SK-N-MC (cell line): ENCODE data around the gene THSD8.

Experiments
- DNase-seq: peaks from one replicate; pipeline ENCODE4 v3.0.0-alpha.2; 2011; ENCODE audit warnings: low read depth, low spot score
- H3K27ac ChIP-seq: fragments of 200-600 bp; sonication (generic); 2 replicates; pipeline ENCODE4 v1.5.1; 2016; ENCODE audit warnings: mixed run types
- H3K36me3 ChIP-seq: fragments of 200-600 bp; sonication (generic); 2 replicates; pipeline ENCODE4 v1.6.1; 2017; ENCODE audit warnings: antibody characterized with exemption, low read length, mixed read lengths; ENCODE audit not compliant: insufficient read depth
- H3K4me3 ChIP-seq: fragments of 200-600 bp; sonication (generic); 2 replicates; pipeline ENCODE4 v1.5.1; 2016
- H3K9ac ChIP-seq: fragments of 200-600 bp; sonication (generic); 2 replicates; pipeline ENCODE4 v1.8.0; 2017; ENCODE audit warnings: mixed run types, mixed read lengths; ENCODE audit not compliant: insufficient read length
- H3K9me3 ChIP-seq: fragments of 200-600 bp; sonication (generic); 2 replicates; pipeline ENCODE4 v1.6.1; 2017; ENCODE audit warnings: low read depth, mild to moderate bottlenecking, antibody characterized with exemption, low read length, moderate library complexity, mixed read lengths
- EZH2 ChIP-seq: fragments of 200-600 bp; sonication (generic); IDR thresholded peaks from one replicate; pipeline ENCODE4 v1.6.1; 2017; ENCODE audit warnings: antibody characterized with exemption
- FOXP2 ChIP-seq: optimal IDR thresholded peaks from 2 replicates; pipeline ENCODE3; 2011; ENCODE audit warnings: mild to moderate bottlenecking, moderate library complexity; ENCODE audit not compliant: insufficient read depth; ENCODE audit errors: extremely low read length, control extremely low read depth
- POLR2AphosphoS5 ChIP-seq: IDR thresholded peaks from 2 replicates; pipeline ENCODE4 v1.6.1; 2012; ENCODE audit warnings: mild to moderate bottlenecking, low read depth, low read length, borderline replicate concordance

Gene THSD8

GRCh38 chr19:12825254-12826131, 23.6 kb downstream of the THSD8 start:
- Histone ChIP-seq H3K36me3 (no peaks in the 10 kb centered on the region), H3K9ac (no peak overlapping the region), H3K9me3 (no peaks in the 10 kb centered on the region), H3K27ac (no peak overlapping the region), H3K4me3 (peak overlapping the region; percentile 63)
- TF ChIP-seq FOXP2 (no peak), POLR2AphosphoS5 (no peak), EZH2 (no peak)
- no peak for DNase-seq

DNA sequence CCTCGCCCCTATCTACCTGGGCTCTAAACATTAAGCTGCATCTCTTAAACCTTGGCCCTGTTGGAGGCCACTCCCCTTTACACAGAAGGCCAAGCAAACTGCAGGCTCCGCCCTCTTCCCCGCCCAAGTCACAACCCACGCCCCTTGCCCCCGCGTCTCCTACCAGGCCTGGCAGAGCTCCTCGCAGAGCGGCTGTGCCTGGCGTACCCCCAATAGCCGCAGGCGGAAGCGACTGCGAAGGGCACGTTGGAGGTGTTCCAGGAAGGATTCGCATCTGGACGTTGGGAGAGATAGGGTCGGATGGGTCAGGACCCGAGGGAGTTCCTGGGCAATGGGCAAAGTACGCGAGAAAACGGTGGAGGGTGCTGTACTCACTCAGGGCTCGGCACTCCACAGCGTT, 26.6 kb downstream of the THSD8 start:
- no peaks in the 10 kb centered on the region for H3K9me3 ChIP-seq
- H3K9ac ChIP-seq, result no peak overlapping the region
- no peaks in the 10 kb centered on the region for H3K36me3 ChIP-seq
- TF ChIP-seq POLR2AphosphoS5 (no peak), EZH2 (no peak), FOXP2 (no peak)
- peak overlapping the region; percentile 22; the same call in 1 of the 2 replicates for H3K4me3 ChIP-seq
- no peak overlapping the region for H3K27ac ChIP-seq
- DNase-seq, result no peak

DNA sequence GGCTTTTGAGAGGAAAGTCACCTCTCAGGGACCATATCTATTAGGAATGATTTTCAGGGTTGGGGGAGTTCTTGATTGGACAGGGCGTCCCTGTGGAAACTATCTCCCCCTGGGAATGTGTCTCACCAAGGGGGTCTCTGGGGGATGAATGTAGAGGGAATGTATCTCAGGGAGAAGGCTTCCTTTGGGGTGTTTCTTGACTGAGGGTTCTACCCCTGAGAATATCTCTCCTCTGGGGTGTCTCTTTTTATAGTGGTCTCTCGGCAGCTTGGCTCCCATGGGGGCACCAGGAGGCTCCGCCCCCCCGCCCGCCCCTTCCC, 31.5 kb downstream of the THSD8 start:
- Histone ChIP-seq H3K4me3 (peak overlapping the region; percentile 37), H3K27ac (no peak overlapping the region), H3K9ac (no peak overlapping the region), H3K36me3 (no peaks in the 10 kb centered on the region), H3K9me3 (no peaks in the 10 kb centered on the region)
- no peak for DNase-seq
- TF ChIP-seq EZH2, result no peak
- no peak for TF ChIP-seq FOXP2
- TF ChIP-seq POLR2AphosphoS5, result no peak

- Histone ChIP-seq H3K4me3 (peak overlapping the region; percentile 80), H3K27ac (no peak overlapping the region), H3K9ac (no peak overlapping the region)
Observed at GRCh38 chr19:12833738-12834565, 32.1 kb downstream of the THSD8 start.

DNA sequence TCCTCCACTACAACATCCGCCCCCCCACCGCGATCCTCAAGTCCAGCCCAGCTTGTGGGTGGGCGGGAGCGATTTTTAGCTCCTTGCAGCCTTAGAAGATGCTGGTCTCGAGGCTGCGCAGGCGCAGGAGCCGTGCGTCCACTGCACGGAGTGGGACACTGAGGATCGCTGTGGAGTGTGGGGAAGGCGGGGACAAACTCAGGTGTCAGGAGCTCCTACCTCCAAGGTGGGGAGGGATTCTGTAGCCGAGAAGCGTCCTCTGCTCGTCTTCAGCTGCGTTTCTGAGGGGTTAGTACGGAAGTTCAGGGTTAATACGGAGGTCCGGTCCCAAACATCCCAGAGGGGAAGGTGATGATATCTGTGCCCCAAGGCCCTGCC, 32.7 kb downstream of the THSD8 start, which contains the start of gene RTBDN:
TSS of gene RTBDN (minus strand) at position 14 of the 378 bp plus-strand sequence. CDS start 4,600 bp downstream, outside the sequence.
- no peak for TF ChIP-seq EZH2
- no peak for TF ChIP-seq POLR2AphosphoS5
- no peak for TF ChIP-seq FOXP2
- Histone ChIP-seq H3K9ac (no peak within 1 kb of the TSS), H3K36me3 (no peaks in the 10 kb centered on the region), H3K4me3 (peak within 1 kb of the TSS; percentile 80), H3K27ac (no peak within 1 kb of the TSS), H3K9me3 (no peaks in the 10 kb centered on the region)
- DNase-seq, result no peak

More at GRCh38 chr19:12833738-12834565, 32.1 kb downstream of the THSD8 start:
- H3K9me3 ChIP-seq, result no peaks in the 10 kb centered on the region
- DNase-seq, result no peak
- H3K36me3 ChIP-seq, result no peaks in the 10 kb centered on the region
- TF ChIP-seq FOXP2, result no peak
- no peak for TF ChIP-seq POLR2AphosphoS5
- no peak for TF ChIP-seq EZH2

DNA sequence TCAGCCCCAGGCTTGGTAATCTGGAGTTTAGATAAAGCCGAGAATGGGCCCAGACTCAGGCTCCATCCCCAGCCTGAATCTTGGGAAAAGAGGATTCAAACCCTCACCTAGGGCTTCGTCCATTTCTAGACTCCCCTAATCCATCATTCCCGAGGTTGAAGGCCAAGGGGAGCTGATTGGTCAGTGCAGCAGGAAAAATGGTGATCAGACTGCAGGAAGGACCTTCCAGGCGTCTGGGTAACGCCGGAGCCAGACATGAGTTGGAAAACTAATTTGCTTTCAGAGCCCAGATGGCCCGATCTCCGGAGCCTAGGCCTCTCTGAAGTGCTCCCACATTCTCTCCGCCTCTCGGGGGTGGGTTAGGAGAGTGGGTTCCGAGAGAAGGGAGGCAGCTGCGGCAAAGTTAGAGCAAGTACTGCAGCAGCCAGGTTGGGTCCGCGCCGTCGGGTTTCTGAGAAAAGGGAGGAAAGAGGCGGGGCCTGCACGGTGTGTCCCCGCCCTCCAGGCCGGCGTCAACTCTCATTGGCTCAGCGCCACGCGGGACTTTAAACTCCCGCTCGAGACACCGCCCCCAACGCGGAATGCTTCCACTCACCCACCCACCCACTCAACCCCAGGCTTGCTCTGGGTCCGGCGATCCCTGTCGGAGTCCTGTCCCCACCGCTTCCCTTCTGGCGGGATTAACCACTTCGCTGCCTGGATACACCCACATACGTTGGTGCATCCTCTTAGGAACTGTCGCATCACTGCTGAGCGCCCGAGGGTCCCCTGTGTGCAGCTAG, 33.3 kb downstream of the THSD8 start:
- no peak overlapping the region for H3K27ac ChIP-seq
- H3K9ac ChIP-seq, result no peak overlapping the region
- peak overlapping the region; percentile 55 for H3K4me3 ChIP-seq
- H3K9me3 ChIP-seq, result no peaks in the 10 kb centered on the region
- H3K36me3 ChIP-seq, result no peaks in the 10 kb centered on the region
- TF ChIP-seq POLR2AphosphoS5 (no peak), FOXP2 (no peak), EZH2 (no peak)
- no peak for DNase-seq

GRCh38 chr19:12836529-12836863, 34.6 kb downstream of the THSD8 start:
- H3K36me3 ChIP-seq, result no peaks in the 10 kb centered on the region
- TF ChIP-seq POLR2AphosphoS5, result no peak
- no peak overlapping the region for H3K4me3 ChIP-seq
- H3K9ac ChIP-seq, result no peak overlapping the region
- no peak overlapping the region for H3K27ac ChIP-seq
- no peaks in the 10 kb centered on the region for H3K9me3 ChIP-seq
- DNase-seq, result no peak

- TF ChIP-seq POLR2AphosphoS5 (no peak), EZH2 (no peak), FOXP2 (no peak)
- H3K36me3 ChIP-seq, result no peaks in the 10 kb centered on the region
- no peak overlapping the region for H3K27ac ChIP-seq
- no peak for DNase-seq
- no peak overlapping the region for H3K4me3 ChIP-seq
- no peaks in the 10 kb centered on the region for H3K9me3 ChIP-seq
- no peak overlapping the region for H3K9ac ChIP-seq
Observed at GRCh38 chr19:12837225-12837624, 35.4 kb downstream of the THSD8 start.
